ENCODE data around the gene RAPGEF4. TPM values are rescaled to one million over a fixed set of nuclear protein-coding genes. Genes with fewer than 3 reads are reported as not detected.

RAPGEF4 gene
- total and polyA plus RNA-seq, 12 donors, result 1.2 to 11.2 (median 7.9) TPM

DNA sequence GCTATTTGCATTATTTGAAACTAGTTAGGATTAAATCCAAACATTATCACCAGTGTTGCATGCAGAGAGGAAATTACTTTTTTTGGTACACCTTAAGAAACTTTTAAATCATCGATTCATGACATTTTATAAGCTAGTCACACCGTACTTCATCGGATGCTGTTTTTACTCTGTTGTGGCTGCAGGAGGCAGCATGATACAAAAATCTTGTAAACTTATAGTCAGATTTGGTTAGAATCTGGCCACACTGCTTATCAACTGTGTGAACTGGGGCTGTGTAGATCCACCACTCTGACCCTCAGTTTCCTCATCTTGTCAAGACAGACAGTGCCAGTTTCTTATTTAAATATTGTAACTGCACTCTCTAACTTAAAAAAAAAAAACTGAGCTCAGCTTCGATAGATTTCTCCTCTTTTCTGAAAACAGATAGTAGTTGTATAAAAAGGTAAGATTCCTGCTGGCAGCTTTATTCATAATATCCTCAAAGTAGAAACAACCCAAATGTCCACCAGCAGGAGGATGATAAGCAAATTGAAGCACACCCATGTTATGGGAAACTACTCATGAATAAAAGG lies 77.8 kb downstream of the RAPGEF4 start:
- ATAC-seq, result peak in 7 of 8 donors; percentile 55 to 88 (median 67)
- TF ChIP-seq, protein P1, sequence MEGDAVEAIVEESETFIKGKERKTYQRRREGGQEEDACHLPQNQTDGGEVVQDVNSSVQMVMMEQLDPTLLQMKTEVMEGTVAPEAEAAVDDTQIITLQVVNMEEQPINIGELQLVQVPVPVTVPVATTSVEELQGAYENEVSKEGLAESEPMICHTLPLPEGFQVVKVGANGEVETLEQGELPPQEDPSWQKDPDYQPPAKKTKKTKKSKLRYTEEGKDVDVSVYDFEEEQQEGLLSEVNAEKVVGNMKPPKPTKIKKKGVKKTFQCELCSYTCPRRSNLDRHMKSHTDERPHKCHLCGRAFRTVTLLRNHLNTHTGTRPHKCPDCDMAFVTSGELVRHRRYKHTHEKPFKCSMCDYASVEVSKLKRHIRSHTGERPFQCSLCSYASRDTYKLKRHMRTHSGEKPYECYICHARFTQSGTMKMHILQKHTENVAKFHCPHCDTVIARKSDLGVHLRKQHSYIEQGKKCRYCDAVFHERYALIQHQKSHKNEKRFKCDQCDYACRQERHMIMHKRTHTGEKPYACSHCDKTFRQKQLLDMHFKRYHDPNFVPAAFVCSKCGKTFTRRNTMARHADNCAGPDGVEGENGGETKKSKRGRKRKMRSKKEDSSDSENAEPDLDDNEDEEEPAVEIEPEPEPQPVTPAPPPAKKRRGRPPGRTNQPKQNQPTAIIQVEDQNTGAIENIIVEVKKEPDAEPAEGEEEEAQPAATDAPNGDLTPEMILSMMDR (IDR thresholded peaks at IDR 0.05), result peak; percentile 29 to 79 (median 56)
- H3K27ac ChIP-seq, result no peak overlapping the region
- H3K36me3 ChIP-seq, result no peaks in the 10 kb centered on the region
- 49 to 57% methylated on average over 4 of the region's 4 CpGs for WGBS, 2 donors
- peaks cover 0 to 5% (median 0%) of the 10 kb centered on the region in 9 donors for H3K4me1 ChIP-seq
- H3K27me3 ChIP-seq, result peaks cover 0 to 12% (median 0%) of the 10 kb centered on the region in 7 donors
- DNase-seq, result peak in 1 of 2 donors; percentile 23
- intact Hi-C loops (cut with DNase I), result loop anchor here in 6 of 10 donors (1.0 to 10.0 kb wide), 6 partner anchors 49 to 201 kb away; no protein-coding TSS in a partner anchor
- no peaks in the 10 kb centered on the region for H3K9me3 ChIP-seq
- no peak overlapping the region for H3K4me3 ChIP-seq

DNA sequence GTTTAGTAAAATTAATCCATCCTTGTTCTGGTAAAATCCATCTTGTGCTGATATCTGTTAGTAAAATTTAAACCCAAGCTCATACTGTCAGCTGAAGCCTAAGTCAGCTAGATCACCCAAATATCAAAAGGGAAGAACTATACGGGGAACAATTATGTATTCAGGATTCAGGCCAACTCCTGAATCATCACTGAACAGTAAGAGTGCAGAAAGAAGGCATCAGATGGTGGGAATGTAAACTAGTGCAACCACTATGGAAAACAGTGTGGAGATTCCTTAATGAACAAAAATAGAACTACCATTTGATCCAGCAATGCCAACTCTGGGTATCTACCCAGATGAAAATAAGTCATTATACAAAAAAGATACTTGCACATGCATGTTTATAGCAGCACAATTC lies 81.8 kb downstream of the RAPGEF4 start:
- DNase-seq (no peak), ATAC-seq (no peak)
- TF ChIP-seq, protein P1 (IDR thresholded peaks at IDR 0.05), result no peak
- no peaks in the 10 kb centered on the region for H3K9me3 ChIP-seq
- H3K4me3 ChIP-seq, result no peak overlapping the region
- H3K36me3 ChIP-seq, result no peaks in the 10 kb centered on the region
- no peak overlapping the region for H3K27ac ChIP-seq
- H3K27me3 ChIP-seq, result peaks cover 0 to 2% (median 0%) of the 10 kb centered on the region in 7 donors
- peaks cover 0 to 19% (median 9%) of the 10 kb centered on the region in 9 donors for H3K4me1 ChIP-seq
- intact Hi-C loops (cut with DNase I), result loop anchor here in 1 of 10 donors (10.0 kb wide), 1 partner anchor 197 kb away; no protein-coding TSS in a partner anchor
- 31 to 34% methylated on average over 1 of the region's 1 CpG for WGBS, 2 donors

DNA sequence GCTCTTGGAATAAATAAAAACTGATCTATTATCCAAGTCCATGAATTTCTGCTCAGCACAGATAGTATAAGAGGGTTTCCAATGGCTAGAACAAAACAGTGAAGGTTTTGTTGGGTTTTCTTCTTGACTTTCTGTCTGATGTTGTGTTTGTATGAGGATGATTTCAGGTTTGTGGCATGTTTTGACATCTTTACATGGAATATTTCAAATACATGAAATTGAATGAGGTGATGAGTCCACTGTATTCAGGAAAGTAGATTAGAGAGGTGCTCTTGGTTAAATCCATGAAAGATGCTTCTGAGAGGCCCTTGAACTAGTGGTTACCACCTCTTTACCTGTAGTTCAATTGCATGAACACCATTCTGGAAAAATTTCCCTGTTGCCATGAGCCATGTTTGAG lies 84.3 kb downstream of the RAPGEF4 start:
- H3K27me3 ChIP-seq, result no peaks in the 10 kb centered on the region
- no peaks in the 10 kb centered on the region for H3K9me3 ChIP-seq
- intact Hi-C loops (cut with DNase I), result loop anchor here in 2 of 10 donors (5.0 to 10.0 kb wide), 2 partner anchors 42 to 195 kb away; no protein-coding TSS in a partner anchor
- TF ChIP-seq, protein P1 (IDR thresholded peaks at IDR 0.05), result no peak
- H3K4me1 ChIP-seq, result peaks cover 0 to 24% (median 10%) of the 10 kb centered on the region in 9 donors
- H3K27ac ChIP-seq, result peak overlapping the region in 1 of 10 donors; percentile 85
- no peak overlapping the region for H3K4me3 ChIP-seq
- no peaks in the 10 kb centered on the region for H3K36me3 ChIP-seq
- no peak for ATAC-seq
- no peak for DNase-seq

DNA sequence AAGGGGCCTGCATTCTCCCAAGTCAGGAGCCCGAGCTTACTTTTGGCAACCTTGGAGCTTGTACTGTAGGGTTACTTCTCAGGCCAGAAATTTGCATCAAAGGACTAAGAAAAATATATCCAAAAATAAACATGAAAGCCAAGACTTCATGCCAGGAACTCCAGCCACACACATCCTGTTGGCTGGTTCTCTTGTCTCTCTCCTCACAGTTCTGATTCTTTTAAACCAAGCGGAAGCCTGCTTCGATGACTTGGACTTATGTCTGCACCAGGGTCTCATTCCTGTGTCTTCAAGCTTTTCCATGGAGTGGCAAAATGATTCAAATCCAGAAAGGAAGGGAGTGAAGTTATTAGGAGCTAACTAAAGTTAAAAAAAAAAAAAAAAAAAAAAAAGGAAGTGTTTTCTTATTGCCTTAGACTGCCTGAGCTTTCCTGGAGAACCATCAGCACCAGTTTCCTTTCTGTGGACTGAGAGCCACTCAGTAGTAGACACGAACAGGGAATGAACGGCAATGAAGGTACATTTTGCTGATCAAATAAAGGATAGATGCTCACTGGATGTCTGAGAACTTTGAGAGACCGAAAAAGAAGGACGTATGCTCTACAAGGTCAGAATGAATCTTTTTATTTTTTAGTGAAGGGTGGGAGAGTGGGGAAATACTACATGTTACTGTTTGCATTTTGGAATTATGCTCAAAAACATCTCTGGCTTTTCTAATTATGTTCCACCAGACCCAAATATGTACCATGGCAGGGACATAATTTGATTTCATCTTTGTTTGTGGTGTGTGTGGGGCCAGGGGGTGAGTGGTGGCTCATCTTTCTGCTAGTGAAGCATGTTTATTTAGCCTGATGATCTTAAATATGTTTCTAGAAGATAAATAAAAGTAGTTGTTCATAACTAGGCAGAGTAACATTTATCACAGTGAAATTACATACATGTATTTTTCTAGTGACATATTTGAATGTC lies 86.0 kb downstream of the RAPGEF4 start:
- intact Hi-C loops (cut with DNase I), result loop anchor here in 1 of 10 donors (5.0 kb wide), 1 partner anchor 41 kb away; no protein-coding TSS in a partner anchor
- 60 to 74% methylated on average over 7 of the region's 7 CpGs for WGBS, 2 donors
- H3K36me3 ChIP-seq, result no peaks in the 10 kb centered on the region
- ATAC-seq (peak; percentile 59 to 86 (median 72)), DNase-seq (peak in 1 of 2 donors; percentile 37)
- H3K4me3 ChIP-seq, result peak overlapping the region in 9 of 10 donors; percentile 16 to 53 (median 41)
- TF ChIP-seq, protein P1 (IDR thresholded peaks at IDR 0.05), result no peak
- no peaks in the 10 kb centered on the region for H3K9me3 ChIP-seq
- no peaks in the 10 kb centered on the region for H3K27me3 ChIP-seq
- peaks cover 0 to 24% (median 10%) of the 10 kb centered on the region in 9 donors for H3K4me1 ChIP-seq
- peak overlapping the region in 8 of 10 donors; percentile 55 to 85 (median 63) for H3K27ac ChIP-seq
